ENCODE measurements around the gene KCNMA1.

- TF ChIP-seq, protein P1, sequence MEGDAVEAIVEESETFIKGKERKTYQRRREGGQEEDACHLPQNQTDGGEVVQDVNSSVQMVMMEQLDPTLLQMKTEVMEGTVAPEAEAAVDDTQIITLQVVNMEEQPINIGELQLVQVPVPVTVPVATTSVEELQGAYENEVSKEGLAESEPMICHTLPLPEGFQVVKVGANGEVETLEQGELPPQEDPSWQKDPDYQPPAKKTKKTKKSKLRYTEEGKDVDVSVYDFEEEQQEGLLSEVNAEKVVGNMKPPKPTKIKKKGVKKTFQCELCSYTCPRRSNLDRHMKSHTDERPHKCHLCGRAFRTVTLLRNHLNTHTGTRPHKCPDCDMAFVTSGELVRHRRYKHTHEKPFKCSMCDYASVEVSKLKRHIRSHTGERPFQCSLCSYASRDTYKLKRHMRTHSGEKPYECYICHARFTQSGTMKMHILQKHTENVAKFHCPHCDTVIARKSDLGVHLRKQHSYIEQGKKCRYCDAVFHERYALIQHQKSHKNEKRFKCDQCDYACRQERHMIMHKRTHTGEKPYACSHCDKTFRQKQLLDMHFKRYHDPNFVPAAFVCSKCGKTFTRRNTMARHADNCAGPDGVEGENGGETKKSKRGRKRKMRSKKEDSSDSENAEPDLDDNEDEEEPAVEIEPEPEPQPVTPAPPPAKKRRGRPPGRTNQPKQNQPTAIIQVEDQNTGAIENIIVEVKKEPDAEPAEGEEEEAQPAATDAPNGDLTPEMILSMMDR (IDR thresholded peaks at IDR 0.05): no peak
- no peak for TF ChIP-seq POLR2A (IDR thresholded peaks at IDR 0.05)
Measured at GRCh38 chr10:77105761-77106221, 531.8 kb downstream of the KCNMA1 start.
